Gastrocnemius medialis (tissue), 4 donors: Measurements from ENCODE around the gene FBXO28. TPM values are rescaled to one million over a fixed set of nuclear protein-coding genes. Genes with fewer than 3 reads are reported as not detected.

Experiments
- ATAC-seq, 2 donors: fragments of 150-250 bp; one replicate each; pipeline ENCODE4 v1.9.1; 2016
- DNase-seq, 2 donors: peaks; one replicate each; pipeline ENCODE4 v3.0.0-alpha.2; 2019
- H3K27ac ChIP-seq, 4 donors: fragments of 200-600 bp; sonication (generic); 1 replicate in 1 of 4; 2 replicates in 3 of 4; pipeline ENCODE4 v1.5.1; 2016 to 2018; ENCODE audit warnings: mild to moderate bottlenecking in 2 of 4, moderate library complexity in 1 of 4
- H3K27me3 ChIP-seq, 3 donors: fragments of 200-600 bp; sonication (generic) in 2 of 3; 1 replicate in 1 of 3; 2 replicates in 2 of 3; pipeline versions ENCODE4 v1.5.1 to v1.6.0; 2016 to 2019; ENCODE audit warnings: mild to moderate bottlenecking in 1 of 3, moderate library complexity in 1 of 3
- H3K36me3 ChIP-seq, 2 donors: fragments of 200-600 bp; sonication (generic) in 1 of 2; one replicate each; pipeline ENCODE4 v1.5.1; 2017 to 2018
- H3K4me1 ChIP-seq, 2 donors: fragments of 200-600 bp; sonication (generic) in 1 of 2; one replicate each; pipeline ENCODE4 v1.5.1; 2016 to 2017; ENCODE audit warnings: mild to moderate bottlenecking in 2 of 2
- H3K4me3 ChIP-seq, 4 donors: fragments of 200-600 bp; sonication (generic) in 3 of 4; 1 replicate in 1 of 4; 2 replicates in 3 of 4; pipeline ENCODE4 v1.5.1; 2016 to 2019; ENCODE audit warnings: mild to moderate bottlenecking in 2 of 4
- H3K9me3 ChIP-seq, 3 donors: fragments of 200-600 bp; sonication (generic) in 2 of 3; 1 replicate in 1 of 3; 2 replicates in 2 of 3; pipeline ENCODE4 v1.5.1; 2016 to 2019
- POLR2A ChIP-seq, 2 donors: fragments of 450-650 bp; IDR thresholded peaks; one replicate each; pipeline ENCODE4 v1.6.1; 2017; ENCODE audit warnings: antibody characterized with exemption in 2 of 2, mild to moderate bottlenecking in 2 of 2, moderate library complexity in 2 of 2
- in situ Hi-C, 4 donors: fragments of 200-750 bp; cut with MboI; loops; one replicate each; pipeline versions ENCODE4 v1.15.0 to v1.8.0; 2017; ENCODE audit warnings: low sequenced_read_pairs in 4 of 4
- intact Hi-C: fragments of 100-400 bp; cut with DNase I; formaldehyde crosslinking; loops from one replicate; pipeline ENCODE4 v1.15.1; 2023; ENCODE audit warnings: low total_unique reads
- total RNA-seq, 4 donors: library from RNA; depleted of rRNA; stranded (reverse); fragments of >200 nt; gene quantifications; one replicate each; pipeline versions ENCODE4 v1.1.0 to v1.2.3, GENCODE V29; 2016
- TF ChIP-seq, protein P1 (sequence below), 5 experiments: fragments of 450-650 bp in 3 of 5; fragments of 200-600 bp in 2 of 5; sonication (generic) in 2 of 5; IDR thresholded peaks in 4 of 5; conservative IDR thresholded peaks in 1 of 5; 1 replicate in 4 of 5; 2 replicates in 1 of 5; pipeline ENCODE4 v1.5.1; 2016 to 2019; ENCODE audit warnings: antibody characterized with exemption in 5 of 5, mild to moderate bottlenecking in 3 of 5, moderate library complexity in 3 of 5

FBXO28 gene
- total RNA-seq, 4 donors from 2014 or later: 20.2 to 30.9 (median 27.4) TPM

- TF ChIP-seq POLR2A (IDR thresholded peaks at IDR 0.05): no peak
- TF ChIP-seq, protein P1, sequence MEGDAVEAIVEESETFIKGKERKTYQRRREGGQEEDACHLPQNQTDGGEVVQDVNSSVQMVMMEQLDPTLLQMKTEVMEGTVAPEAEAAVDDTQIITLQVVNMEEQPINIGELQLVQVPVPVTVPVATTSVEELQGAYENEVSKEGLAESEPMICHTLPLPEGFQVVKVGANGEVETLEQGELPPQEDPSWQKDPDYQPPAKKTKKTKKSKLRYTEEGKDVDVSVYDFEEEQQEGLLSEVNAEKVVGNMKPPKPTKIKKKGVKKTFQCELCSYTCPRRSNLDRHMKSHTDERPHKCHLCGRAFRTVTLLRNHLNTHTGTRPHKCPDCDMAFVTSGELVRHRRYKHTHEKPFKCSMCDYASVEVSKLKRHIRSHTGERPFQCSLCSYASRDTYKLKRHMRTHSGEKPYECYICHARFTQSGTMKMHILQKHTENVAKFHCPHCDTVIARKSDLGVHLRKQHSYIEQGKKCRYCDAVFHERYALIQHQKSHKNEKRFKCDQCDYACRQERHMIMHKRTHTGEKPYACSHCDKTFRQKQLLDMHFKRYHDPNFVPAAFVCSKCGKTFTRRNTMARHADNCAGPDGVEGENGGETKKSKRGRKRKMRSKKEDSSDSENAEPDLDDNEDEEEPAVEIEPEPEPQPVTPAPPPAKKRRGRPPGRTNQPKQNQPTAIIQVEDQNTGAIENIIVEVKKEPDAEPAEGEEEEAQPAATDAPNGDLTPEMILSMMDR (IDR thresholded peaks at IDR 0.05 in 4 of 5, conservative IDR thresholded peaks at IDR 0.05 in 1 of 5): no peak
- Histone ChIP-seq H3K27ac (peak overlapping the region; percentile 82 to 99 (median 96)), H3K9me3 (no peaks in the 10 kb centered on the region), H3K4me3 (peak overlapping the region; percentile 69 to 98 (median 88)), H3K36me3 (no peaks in the 10 kb centered on the region), H3K27me3 (no peaks in the 10 kb centered on the region), H3K4me1 (peaks cover 10 to 19% of the 10 kb centered on the region in 2 donors)
- DNase-seq: no peak
- in situ Hi-C loops (no loop called here), intact Hi-C loops (loop anchor here (2.0 kb wide), 3 partner anchors 67 to 253 kb away; partner anchors contain the start of genes CNIH4, FBXO28 and WDR26)
- ATAC-seq: no peak
These were observed 68.3 kb downstream of the FBXO28 start for GRCh38 chr1:224182057-224182865.

DNA sequence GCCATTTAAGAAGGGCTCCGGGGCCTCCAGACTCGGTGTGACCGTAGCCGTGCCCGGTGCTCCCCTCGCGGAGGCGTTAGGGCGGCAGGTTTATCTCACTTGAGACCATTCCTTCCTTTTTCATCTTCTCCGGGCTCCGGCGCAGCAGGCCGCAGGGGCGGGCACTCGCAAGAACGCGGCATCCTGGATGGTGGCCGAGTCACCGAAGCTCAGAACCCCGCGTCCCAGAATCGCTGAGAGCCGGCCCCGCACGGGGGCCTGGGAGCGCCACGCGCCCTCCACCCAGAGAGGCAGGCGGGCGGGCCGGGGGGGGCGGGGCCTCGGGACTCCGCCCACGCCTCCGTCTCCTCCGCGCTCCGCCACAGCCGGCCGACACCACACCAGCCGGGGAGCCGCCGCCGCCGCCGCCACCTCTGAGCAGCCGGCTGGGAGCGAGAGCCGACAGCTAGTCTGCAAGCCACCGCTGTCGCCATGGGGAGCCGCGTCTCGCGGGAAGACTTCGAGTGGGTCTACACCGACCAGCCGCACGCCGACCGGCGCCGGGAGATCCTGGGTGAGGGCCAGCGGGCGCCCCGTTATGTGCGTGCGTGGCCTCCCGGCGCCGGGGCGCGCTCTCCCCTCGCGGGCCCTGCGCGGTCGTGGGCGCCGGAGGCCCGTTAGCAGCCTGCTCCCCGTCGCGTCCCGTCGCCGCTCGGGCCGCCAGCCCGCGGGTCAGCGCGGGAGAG is 69.1 kb downstream of the FBXO28 start, which contains the start of gene DEGS1:
TSS of gene DEGS1 (plus strand) at position 375 of the 725 bp plus-strand sequence. CDS start at position 472, 97 bp downstream.
- Histone ChIP-seq H3K4me1 (peaks cover 10 to 19% of the 10 kb centered on the region in 2 donors), H3K27me3 (no peaks in the 10 kb centered on the region), H3K9me3 (no peaks in the 10 kb centered on the region), H3K4me3 (peak within 1 kb of the TSS; percentile 69 to 98 (median 88)), H3K36me3 (no peaks in the 10 kb centered on the region), H3K27ac (peak within 1 kb of the TSS; percentile 82 to 99 (median 96))
- TF ChIP-seq, protein P1 (IDR thresholded peaks at IDR 0.05 in 4 of 5, conservative IDR thresholded peaks at IDR 0.05 in 1 of 5): no peak
- TF ChIP-seq POLR2A (IDR thresholded peaks at IDR 0.05): peak; percentile 79 to 92
- peak; percentile 63 to 82 for DNase-seq
- ATAC-seq: peak; percentile 92 to 94
- intact Hi-C loops (loop anchor here (2.0 kb wide), 3 partner anchors 68 to 252 kb away; partner anchors contain the start of genes CNIH4, FBXO28 and WDR26), in situ Hi-C loops (no loop called here)

GRCh38 chr1:224183591-224184312 is 69.8 kb downstream of the FBXO28 start:
- Histone ChIP-seq H3K4me1 (peaks cover 10 to 19% of the 10 kb centered on the region in 2 donors), H3K27me3 (no peaks in the 10 kb centered on the region), H3K9me3 (no peaks in the 10 kb centered on the region), H3K4me3 (peak overlapping the region; percentile 69 to 98 (median 88)), H3K36me3 (no peaks in the 10 kb centered on the region), H3K27ac (peak overlapping the region; percentile 82 to 99 (median 96))
- DNase-seq (peak; percentile 22 to 45), ATAC-seq (peak; percentile 79 to 83)
- TF ChIP-seq, protein P1 (IDR thresholded peaks at IDR 0.05 in 4 of 5, conservative IDR thresholded peaks at IDR 0.05 in 1 of 5): no peak
- intact Hi-C loops: loop anchor here (2.0 kb wide), 3 partner anchors 69 to 251 kb away; partner anchors contain the start of genes CNIH4, FBXO28 and WDR26
- in situ Hi-C loops: no loop called here

GRCh38 chr1:224185208-224185607 is 71.3 kb downstream of the FBXO28 start:
- Histone ChIP-seq H3K4me1 (peaks cover 10 to 19% of the 10 kb centered on the region in 2 donors), H3K36me3 (no peaks in the 10 kb centered on the region), H3K9me3 (no peaks in the 10 kb centered on the region), H3K27ac (no peak overlapping the region), H3K27me3 (no peaks in the 10 kb centered on the region), H3K4me3 (no peak overlapping the region)
- ATAC-seq: no peak
- in situ Hi-C loops: no loop called here
- DNase-seq: no peak
- intact Hi-C loops: no loop called here
- TF ChIP-seq POLR2A (IDR thresholded peaks at IDR 0.05): no peak
- TF ChIP-seq, protein P1 (IDR thresholded peaks at IDR 0.05 in 4 of 5, conservative IDR thresholded peaks at IDR 0.05 in 1 of 5): no peak
